Neuronal stem cell (in vitro differentiated cells): ENCODE results near the gene EYA3.

Source experiments
- DNase-seq: peaks from one replicate; pipeline ENCODE4 v3.0.0-alpha.2; 2013; ENCODE audit warnings: low spot score
- H2AFZ ChIP-seq: one replicate; pipeline ENCODE4 v1.6.1; 2013; ENCODE audit warnings: mild to moderate bottlenecking, low read length, inconsistent platforms
- H2AK5ac ChIP-seq: 2 replicates; pipeline ENCODE4 v1.6.1; 2013; ENCODE audit warnings: low read depth, mild to moderate bottlenecking, inconsistent platforms, low read length, moderate library complexity, mixed read lengths
- H2BK120ac ChIP-seq: 2 replicates; pipeline ENCODE4 v1.6.1; 2013; ENCODE audit warnings: low read depth, mild to moderate bottlenecking, inconsistent platforms, low read length, moderate library complexity, mixed read lengths
- H2BK12ac ChIP-seq: one replicate; pipeline ENCODE4 v1.6.1; 2013; ENCODE audit warnings: low read length, inconsistent platforms
- H2BK15ac ChIP-seq: 2 replicates; pipeline ENCODE4 v1.6.1; 2013; ENCODE audit warnings: mild to moderate bottlenecking, low read length, inconsistent platforms, mixed read lengths
- H2BK5ac ChIP-seq: one replicate; pipeline ENCODE4 v1.6.1; 2013; ENCODE audit warnings: inconsistent platforms, mild to moderate bottlenecking, low read length, moderate library complexity
- H3K14ac ChIP-seq: one replicate; pipeline ENCODE4 v1.6.1; 2013; ENCODE audit warnings: low read length, inconsistent platforms
- H3K18ac ChIP-seq: 2 replicates; pipeline ENCODE4 v1.6.1; 2013; ENCODE audit warnings: low read length, inconsistent platforms
- H3K23ac ChIP-seq: 2 replicates; pipeline ENCODE4 v1.6.1; 2013; ENCODE audit warnings: low read depth, mild to moderate bottlenecking, mixed read lengths, low read length, inconsistent platforms; ENCODE audit not compliant: poor library complexity
- H3K27ac ChIP-seq: replicated peaks from 3 replicates; pipeline ENCODE4 v1.5.1; 2013; ENCODE audit warnings: low read length, inconsistent platforms
- H3K27me3 ChIP-seq, 3 experiments: 2 replicates each; pipeline ENCODE4 v1.6.1; 2013; ENCODE audit warnings: low read length in 3 of 3, mild to moderate bottlenecking in 2 of 3, inconsistent platforms in 1 of 3, low read depth in 1 of 3, mixed read lengths in 1 of 3, moderate library complexity in 1 of 3; ENCODE audit not compliant: control insufficient read depth in 3 of 3, insufficient read depth in 3 of 3
- H3K36me3 ChIP-seq, 2 donors: replicated peaks in 1 of 2; 2 replicates each; pipeline ENCODE4 v1.6.1; 2013; ENCODE audit warnings: low read length in 2 of 2; ENCODE audit not compliant: control insufficient read depth in 2 of 2, insufficient read depth in 2 of 2
- H3K4ac ChIP-seq: 2 replicates; pipeline ENCODE4 v1.6.1; 2013; ENCODE audit warnings: inconsistent platforms, mild to moderate bottlenecking, low read length, moderate library complexity
- H3K4me1 ChIP-seq, 2 donors: 1 replicate in 1 of 2; 2 replicates in 1 of 2; pipeline ENCODE4 v1.6.1; 2013; ENCODE audit warnings: low read length in 2 of 2, low read depth in 1 of 2; ENCODE audit not compliant: control insufficient read depth in 2 of 2, insufficient read depth in 1 of 2
- H3K4me2 ChIP-seq: one replicate; pipeline ENCODE4 v1.6.1; 2013; ENCODE audit warnings: mild to moderate bottlenecking, low read length, inconsistent platforms; ENCODE audit not compliant: insufficient read depth, poor library complexity, severe bottlenecking
- H3K4me3 ChIP-seq, 2 donors: 2 replicates each; pipeline ENCODE4 v1.5.1; 2013; ENCODE audit warnings: low read length in 2 of 2, mild to moderate bottlenecking in 2 of 2, inconsistent platforms in 1 of 2, moderate library complexity in 1 of 2
- H3K79me1 ChIP-seq: one replicate; pipeline ENCODE4 v1.6.1; 2013; ENCODE audit warnings: low read depth, mild to moderate bottlenecking, inconsistent platforms, low read length, moderate library complexity
- H3K9ac ChIP-seq: one replicate; pipeline ENCODE4 v1.6.1; 2013; ENCODE audit warnings: mild to moderate bottlenecking, low read depth, low read length, inconsistent platforms; ENCODE audit not compliant: poor library complexity
- H3K9me3 ChIP-seq, 2 donors: replicated peaks in 1 of 2; 2 replicates each; pipeline versions ENCODE3 to v1.6.1; 2013; ENCODE audit warnings: low read length in 2 of 2, mild to moderate bottlenecking in 2 of 2, inconsistent platforms in 1 of 2, low read depth in 1 of 2, mixed read lengths in 1 of 2, moderate library complexity in 1 of 2; ENCODE audit not compliant: control insufficient read depth in 2 of 2, insufficient read depth in 1 of 2
- H4K8ac ChIP-seq: one replicate; pipeline ENCODE4 v1.6.1; 2013; ENCODE audit warnings: low read depth, mild to moderate bottlenecking, inconsistent platforms, low read length, moderate library complexity
- H4K91ac ChIP-seq: one replicate; pipeline ENCODE4 v1.6.1; 2013; ENCODE audit warnings: low read length, low read depth, mild to moderate bottlenecking, inconsistent platforms; ENCODE audit not compliant: poor library complexity
- WGBS, 2 donors: extraction: QIAGEN DNeasy Blood & Tissue Kit; methylation state at CpG; one replicate each; pipeline ENCODE4 v1.1.7; 2013; ENCODE audit warnings: missing lambda C conversion rate in 2 of 2, mixed read lengths in 1 of 2; ENCODE audit not compliant: insufficient read length in 2 of 2, insufficient replicate concordance in 1 of 2; ENCODE audit errors: extremely low coverage in 2 of 2; 5-methylcytosine and 5-hydroxymethylcytosine counted together

The EYA3 gene

DNA sequence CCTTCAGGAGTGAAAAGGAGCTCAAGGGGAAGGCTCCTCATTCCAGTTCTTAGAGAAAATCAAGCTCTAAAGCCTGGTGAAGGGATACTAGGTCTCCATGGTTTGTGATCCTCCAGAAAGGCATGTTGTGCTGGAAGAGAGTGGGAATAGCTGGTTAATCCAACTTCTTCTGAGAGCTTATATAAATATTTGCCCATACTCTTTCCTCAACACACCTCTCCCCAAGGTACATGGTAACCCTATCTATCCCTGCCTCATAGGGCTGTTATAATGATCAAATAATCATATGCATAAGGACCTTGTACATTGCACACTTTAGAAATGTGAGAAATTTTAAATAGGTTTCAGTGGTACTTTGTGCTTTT, 114.0 kb downstream of the EYA3 start:
- Histone ChIP-seq H2AK5ac (no peak overlapping the region), H3K4me2 (no peak overlapping the region), H2BK15ac (no peak overlapping the region), H2BK12ac (no peak overlapping the region), H2AFZ (no peak overlapping the region), H3K79me1 (no peaks in the 10 kb centered on the region), H3K36me3 (peaks cover 10 to 59% of the 10 kb centered on the region in 2 donors), H3K14ac (no peak overlapping the region), H3K18ac (no peak overlapping the region), H4K8ac (no peak overlapping the region), H2BK5ac (no peak overlapping the region), H3K23ac (no peak overlapping the region), H2BK120ac (no peak overlapping the region), H3K4ac (no peak overlapping the region), H4K91ac (no peak overlapping the region), H3K4me3 (no peak overlapping the region), H3K9me3 (no peaks in the 10 kb centered on the region), H3K27me3 (no peaks in the 10 kb centered on the region), H3K27ac (no peak overlapping the region), H3K9ac (no peak overlapping the region), H3K4me1 (no peaks in the 10 kb centered on the region)
- no peak for DNase-seq

- peaks cover 10 to 59% of the 10 kb centered on the region in 2 donors for H3K36me3 ChIP-seq
- no peak for DNase-seq
- no CpG with 5 or more reads among the region's 4 CpGs for WGBS, 2 donors
Observed at GRCh38 chr1:27973771-27974416, 114.5 kb downstream of the EYA3 start.

GRCh38 chr1:27972141-27972540, 116.3 kb downstream of the EYA3 start:
- Histone ChIP-seq H2AK5ac (no peak overlapping the region), H3K27me3 (no peaks in the 10 kb centered on the region), H3K4me1 (no peaks in the 10 kb centered on the region), H2BK12ac (no peak overlapping the region), H3K27ac (no peak overlapping the region), H3K79me1 (no peaks in the 10 kb centered on the region), H3K4ac (no peak overlapping the region), H2AFZ (no peak overlapping the region), H4K91ac (no peak overlapping the region), H3K9me3 (no peaks in the 10 kb centered on the region), H3K4me2 (no peak overlapping the region), H2BK15ac (no peak overlapping the region), H2BK120ac (no peak overlapping the region), H3K14ac (no peak overlapping the region), H3K18ac (no peak overlapping the region), H3K4me3 (no peak overlapping the region), H3K36me3 (peaks cover 16 to 52% of the 10 kb centered on the region in 2 donors), H3K23ac (no peak overlapping the region), H3K9ac (no peak overlapping the region), H2BK5ac (no peak overlapping the region), H4K8ac (no peak overlapping the region)
- no peak for DNase-seq
- WGBS, 2 donors, result no CpG with 5 or more reads among the region's 4 CpGs

More at GRCh38 chr1:27973771-27974416, 114.5 kb downstream of the EYA3 start:
- no peak overlapping the region for H3K4me2 ChIP-seq
- H2AFZ ChIP-seq, result no peak overlapping the region
- no peaks in the 10 kb centered on the region for H3K79me1 ChIP-seq
- no peak overlapping the region for H2BK120ac ChIP-seq
- no peak overlapping the region for H4K91ac ChIP-seq
- H3K27me3 ChIP-seq, result no peaks in the 10 kb centered on the region
- H3K14ac ChIP-seq, result no peak overlapping the region
- no peak overlapping the region for H4K8ac ChIP-seq
- H3K9me3 ChIP-seq, result no peaks in the 10 kb centered on the region
- no peak overlapping the region for H3K4ac ChIP-seq
- no peak overlapping the region for H2AK5ac ChIP-seq
- H3K4me1 ChIP-seq, result no peaks in the 10 kb centered on the region
- no peak overlapping the region for H3K4me3 ChIP-seq
- H3K9ac ChIP-seq, result no peak overlapping the region
- no peak overlapping the region for H2BK5ac ChIP-seq
- H2BK12ac ChIP-seq, result no peak overlapping the region
- H2BK15ac ChIP-seq, result no peak overlapping the region
- H3K18ac ChIP-seq, result no peak overlapping the region
- H3K27ac ChIP-seq, result no peak overlapping the region
- no peak overlapping the region for H3K23ac ChIP-seq

GRCh38 chr1:27971674-27972073, 116.7 kb downstream of the EYA3 start:
- H3K14ac ChIP-seq, result no peak overlapping the region
- H2BK120ac ChIP-seq, result no peak overlapping the region
- no peak overlapping the region for H2AFZ ChIP-seq
- no peaks in the 10 kb centered on the region for H3K4me1 ChIP-seq
- no peak overlapping the region for H3K9ac ChIP-seq
- no peak overlapping the region for H3K23ac ChIP-seq
- no peak overlapping the region for H3K4ac ChIP-seq
- no peak overlapping the region for H2BK5ac ChIP-seq
- H3K4me3 ChIP-seq, result no peak overlapping the region
- DNase-seq, result no peak
- no peak overlapping the region for H4K91ac ChIP-seq
- no peak overlapping the region for H2BK12ac ChIP-seq
- H4K8ac ChIP-seq, result no peak overlapping the region
- H3K9me3 ChIP-seq, result no peaks in the 10 kb centered on the region
- H3K79me1 ChIP-seq, result no peaks in the 10 kb centered on the region
- no peak overlapping the region for H3K18ac ChIP-seq
- H3K36me3 ChIP-seq, result peaks cover 17 to 48% of the 10 kb centered on the region in 2 donors
- H2BK15ac ChIP-seq, result no peak overlapping the region
- no peak overlapping the region for H3K4me2 ChIP-seq
- no peak overlapping the region for H2AK5ac ChIP-seq
- H3K27ac ChIP-seq, result no peak overlapping the region
- H3K27me3 ChIP-seq, result no peaks in the 10 kb centered on the region
